Activated CD8-positive, alpha-beta memory T cell treated with anti-CD3 and anti-CD28 coated beads, Interleukin-2, amount 50 U/mL, for 4 hours (primary cell): Measurements from ENCODE around the gene EIF4E1B.
A peak's percentile ranks its signal among the peaks of the same experiment; 100 is the strongest.

Experiments
- DNase-seq: peaks from one replicate; pipeline ENCODE4 v3.0.0-alpha.2; 2020

EIF4E1B gene

DNA sequence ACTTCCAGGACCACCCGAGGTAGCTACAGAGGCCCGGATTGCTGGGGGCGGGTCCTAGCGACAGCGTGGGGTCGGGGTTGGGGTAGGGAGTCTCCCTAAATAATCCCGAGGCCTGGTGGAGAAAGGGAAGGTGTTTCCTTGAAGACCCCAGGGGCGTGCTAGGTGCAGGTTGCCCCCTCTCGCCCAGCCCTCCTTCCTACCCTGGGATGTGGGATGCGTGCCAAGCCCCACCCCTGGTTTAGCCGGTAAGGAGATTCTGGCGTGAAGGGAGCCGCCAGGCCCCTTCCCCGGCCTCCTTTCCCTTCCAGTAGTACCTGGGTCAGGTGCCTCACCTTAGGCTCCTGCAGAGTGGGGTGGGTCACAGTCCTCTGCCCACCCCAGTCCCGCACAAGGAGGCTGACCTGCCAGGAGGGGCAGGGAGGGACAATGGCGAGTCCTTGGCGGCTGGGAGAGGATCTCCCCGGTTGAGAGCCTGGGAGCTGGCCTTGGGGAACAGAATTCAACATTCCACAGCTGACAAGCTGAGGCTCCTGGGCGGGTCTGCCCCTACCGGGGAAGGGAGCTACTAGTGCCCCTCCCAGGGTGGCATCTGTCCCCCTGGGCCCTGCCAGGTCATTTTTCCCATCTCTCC is 17.5 kb downstream of the EIF4E1B start:
- DNase-seq: no peak

DNA sequence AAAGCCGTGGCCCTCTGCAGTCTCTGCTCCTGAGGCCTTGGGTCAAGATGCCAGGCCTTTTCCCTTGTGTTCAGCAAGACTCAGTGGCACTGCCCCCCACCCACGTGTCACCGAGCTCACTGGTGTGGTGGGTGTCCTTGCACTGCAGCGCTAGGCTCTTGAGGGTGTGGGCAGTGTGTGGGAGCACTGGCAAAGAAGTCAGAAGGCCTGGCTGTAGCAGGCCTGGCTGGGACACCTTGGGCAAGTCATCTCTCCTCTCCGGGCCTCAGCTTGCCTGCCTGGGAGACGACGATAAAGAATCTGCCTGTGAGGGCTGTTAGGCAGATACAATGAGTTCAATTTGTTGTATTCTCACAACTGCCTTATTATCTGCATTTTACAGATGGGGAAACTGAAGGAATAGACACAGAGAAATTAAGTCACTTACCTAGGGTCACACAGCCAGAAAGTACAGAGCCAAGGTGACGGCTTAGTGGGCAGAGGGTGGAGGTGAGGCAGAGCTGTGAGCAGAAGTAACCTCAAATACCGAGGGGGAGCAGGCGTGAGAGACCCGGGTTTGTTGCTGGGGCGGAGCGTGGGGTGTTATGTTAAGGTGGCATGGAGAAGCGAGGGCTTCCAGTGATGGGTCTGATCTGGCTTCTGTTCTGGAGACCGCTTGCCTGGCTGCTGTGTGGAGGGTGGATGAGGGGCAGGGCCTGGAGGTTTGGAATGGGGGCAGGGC is 18.2 kb downstream of the EIF4E1B start:
- DNase-seq: peak; percentile 57

DNA sequence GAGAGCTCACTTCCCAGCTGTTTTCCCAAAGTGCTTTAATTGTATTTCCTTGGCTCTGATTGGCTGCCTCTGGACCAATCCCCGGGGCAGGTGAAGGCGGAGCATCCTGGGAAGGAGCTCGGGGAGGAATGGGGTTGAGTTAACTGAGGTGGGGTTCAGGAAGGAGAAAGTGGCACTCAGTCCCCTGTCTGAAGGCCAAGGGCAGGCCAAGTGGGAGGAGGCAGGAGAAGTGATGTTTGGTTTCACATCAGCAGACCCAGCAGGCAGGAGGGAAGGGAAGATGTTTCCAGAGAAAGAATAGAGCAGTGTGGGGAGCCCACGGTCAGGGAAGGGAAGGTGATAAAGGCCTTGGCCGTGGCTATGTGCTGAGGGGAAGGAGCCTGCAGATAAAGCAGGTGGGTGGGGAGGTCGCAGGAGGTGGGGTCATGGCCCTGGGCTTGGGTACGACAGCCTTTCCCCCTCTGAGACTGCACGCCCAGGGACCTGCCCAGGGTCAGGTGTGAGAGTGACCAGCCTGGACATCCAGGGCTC is 19.9 kb downstream of the EIF4E1B start:
- no peak for DNase-seq

DNA sequence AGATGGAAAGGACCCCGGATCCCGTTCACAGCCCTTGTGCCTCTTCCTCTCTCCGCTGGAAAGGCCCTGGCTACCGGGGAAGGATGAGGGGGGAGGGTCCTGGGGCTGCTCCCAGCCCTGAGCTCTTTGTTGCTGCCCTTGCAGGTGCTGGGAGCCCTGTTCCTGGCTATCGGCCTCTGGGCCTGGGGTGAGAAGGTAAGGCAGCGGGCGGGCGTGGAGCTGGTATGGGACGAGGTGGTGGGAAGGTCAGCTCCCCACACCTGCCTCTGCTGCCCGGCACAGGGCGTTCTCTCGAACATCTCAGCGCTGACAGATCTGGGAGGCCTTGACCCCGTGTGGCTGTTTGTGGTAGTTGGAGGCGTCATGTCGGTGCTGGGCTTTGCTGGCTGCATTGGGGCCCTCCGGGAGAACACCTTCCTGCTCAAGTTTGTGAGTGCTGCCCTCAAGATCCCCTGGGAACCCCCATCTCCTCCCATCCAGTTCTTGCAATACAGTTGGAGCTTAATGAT is 21.1 kb downstream of the EIF4E1B start:
- DNase-seq: no peak

DNA sequence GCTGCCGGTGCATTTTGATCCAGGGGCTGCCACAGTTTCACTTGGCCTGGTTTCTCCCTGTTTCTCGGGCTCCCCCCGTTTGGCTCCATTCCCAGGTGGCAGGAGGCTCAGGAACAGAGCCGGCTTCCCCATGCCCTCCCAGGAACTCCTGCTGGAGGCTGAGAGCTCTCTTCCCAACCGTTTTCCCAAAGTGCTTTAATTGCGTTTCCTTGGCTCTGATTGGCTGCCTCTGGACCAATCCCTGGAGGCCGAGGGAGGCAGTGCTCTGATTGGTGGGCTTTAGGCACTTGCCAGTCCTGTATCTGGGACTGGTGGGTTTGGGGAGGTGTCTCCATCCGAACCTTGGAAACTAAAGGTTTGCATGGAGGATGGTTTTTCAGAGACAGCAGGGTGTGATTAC is 21.7 kb downstream of the EIF4E1B start:
- DNase-seq: no peak

DNA sequence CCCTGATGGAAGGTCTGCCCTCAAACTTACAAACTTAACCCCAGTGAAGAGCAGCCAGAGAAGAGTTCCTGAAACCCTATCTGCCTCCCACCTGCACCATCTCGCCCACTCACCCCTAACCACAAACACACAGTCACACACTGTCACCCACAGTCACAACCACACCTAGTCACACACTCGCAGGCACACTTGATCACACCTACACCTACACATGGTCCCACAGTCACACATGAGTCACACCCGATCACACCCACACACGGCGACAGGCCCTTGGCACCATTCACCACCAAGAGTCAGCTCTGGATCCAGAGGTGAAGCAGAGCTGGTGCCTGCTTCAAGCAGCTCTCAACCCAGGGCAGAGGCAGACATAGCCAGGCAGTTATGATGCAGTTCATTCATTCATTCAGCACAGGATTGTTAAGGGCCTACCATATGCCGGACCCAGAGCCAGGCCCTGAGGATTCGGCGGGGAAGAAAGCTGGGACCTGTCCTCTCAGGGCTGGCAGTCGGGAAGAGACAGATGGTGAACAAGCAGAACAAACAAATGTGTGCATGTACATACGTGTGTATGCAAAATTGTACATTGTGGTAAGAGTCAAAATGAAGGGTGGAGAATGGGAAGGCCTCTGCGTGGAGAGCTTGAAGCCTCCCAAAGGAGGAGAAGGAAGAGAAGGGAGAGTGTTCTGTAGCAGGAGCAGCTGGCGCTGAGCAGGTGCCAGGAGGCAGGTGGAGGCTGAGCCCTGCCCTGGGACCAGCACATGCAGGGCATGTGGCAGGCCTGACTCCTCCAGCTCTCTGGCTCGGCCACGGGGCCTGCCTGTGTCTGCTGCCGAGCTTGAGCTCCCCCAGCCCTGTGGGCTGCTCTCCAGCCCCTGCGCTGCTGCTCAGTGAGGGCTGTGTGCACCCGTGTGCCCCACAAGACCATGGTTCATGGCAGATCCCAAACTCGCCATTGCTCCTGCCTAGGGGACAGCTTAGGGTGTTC is 23.2 kb downstream of the EIF4E1B start:
- DNase-seq: peak; percentile 86

DNA sequence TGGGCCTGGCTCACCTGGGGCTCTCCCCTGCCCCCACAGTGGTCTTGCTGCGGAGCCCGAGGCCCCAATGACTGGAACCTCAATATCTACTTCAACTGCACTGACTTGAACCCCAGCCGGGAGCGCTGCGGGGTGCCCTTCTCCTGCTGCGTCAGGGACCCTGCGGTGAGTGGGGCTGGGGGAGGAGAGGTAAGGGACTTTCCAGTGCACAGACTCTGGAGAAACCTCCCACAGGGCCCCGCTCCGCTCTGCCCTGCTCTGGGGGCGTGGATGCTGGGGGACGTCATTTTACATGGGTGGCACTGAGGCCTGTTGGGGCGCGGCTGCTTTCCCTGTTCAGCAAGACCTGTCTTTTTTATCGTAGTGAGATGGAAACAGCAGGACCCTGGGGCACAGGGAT is 24.4 kb downstream of the EIF4E1B start:
- no peak for DNase-seq

DNA sequence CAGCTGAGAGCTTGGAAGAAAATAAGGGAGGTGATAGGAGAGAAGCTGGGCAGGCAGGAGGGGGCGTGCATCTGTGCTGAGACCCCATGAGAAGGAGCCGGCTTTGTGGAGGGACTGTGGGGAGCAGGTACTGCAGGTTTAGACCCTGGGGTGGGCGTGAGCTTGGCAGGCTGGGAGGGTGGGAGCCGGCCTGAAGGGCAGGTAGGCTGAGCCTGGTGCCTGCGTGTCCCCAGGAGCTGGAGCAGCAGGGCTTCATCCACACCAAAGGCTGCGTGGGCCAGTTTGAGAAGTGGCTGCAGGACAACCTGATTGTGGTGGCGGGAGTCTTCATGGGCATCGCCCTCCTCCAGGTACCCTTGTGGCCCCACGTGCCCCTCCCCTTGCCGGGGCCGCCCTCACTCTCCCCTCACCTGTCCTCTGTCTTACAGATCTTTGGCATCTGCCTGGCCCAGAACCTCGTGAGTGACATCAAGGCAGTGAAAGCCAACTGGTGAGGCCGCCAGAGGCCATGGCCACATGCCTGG is 26.1 kb downstream of the EIF4E1B start:
- no peak for DNase-seq

DNA sequence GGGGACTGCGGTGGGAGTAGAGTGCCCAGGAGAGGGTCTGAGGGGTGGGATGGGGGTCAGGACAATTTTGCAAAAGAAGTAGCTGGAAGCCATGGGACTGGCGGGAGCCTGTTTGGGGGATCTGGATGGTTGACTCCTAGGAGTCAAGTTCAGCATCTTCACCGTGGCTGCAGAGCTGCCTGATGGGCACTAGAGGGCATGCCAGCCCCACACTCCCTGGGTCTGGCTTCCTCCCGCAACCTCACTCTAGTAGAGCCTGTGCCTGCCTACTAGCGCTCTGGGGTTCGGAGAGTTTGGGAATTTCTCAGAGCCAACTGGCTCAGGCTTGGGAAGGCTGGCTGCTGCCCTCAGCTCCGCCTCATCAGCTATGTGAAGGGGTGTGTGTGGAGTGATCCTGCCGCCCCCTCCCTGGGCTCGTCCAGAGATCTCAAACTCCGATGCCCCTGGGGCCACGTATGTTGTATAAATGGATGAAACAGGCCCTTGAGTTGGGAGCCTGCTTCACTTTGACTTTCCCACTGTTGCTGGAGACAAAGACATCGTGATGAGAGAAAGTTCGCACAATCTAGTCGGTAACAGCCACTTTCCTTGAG is 27.6 kb downstream of the EIF4E1B start:
- peak; percentile 69 for DNase-seq

DNA sequence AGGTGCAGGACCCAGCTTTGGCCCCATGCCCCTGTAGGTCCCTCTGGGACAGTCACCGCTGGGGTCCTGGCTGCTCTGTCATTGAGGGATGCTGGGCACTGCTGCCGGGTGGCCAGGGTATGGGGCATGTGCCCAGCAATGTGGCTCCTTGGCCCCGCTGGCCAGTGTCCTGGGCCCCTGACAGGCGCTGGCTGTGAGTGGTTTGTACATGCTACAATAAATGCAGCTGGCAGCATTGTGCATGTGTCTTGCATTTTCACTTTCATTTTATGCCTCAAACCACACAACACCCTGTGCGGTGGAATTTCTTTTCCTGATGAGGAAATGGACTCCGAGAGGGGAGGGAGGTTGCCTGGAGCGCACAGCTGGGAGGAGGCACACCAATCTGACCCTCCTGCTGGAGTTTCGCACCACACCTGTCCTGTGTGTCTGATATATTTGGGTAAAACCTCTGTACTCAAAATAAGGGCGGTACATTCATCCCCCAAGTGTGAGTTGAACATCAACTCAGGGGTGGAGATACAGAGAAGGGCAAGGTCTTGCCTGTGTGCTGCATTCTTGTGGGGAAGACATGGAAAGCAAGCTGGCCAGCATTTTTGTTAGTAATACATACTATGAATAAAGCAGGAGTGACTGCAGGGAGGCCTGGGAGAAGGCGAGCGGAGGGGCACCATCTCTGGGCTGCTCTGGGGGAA is 28.5 kb downstream of the EIF4E1B start:
- no peak for DNase-seq

DNA sequence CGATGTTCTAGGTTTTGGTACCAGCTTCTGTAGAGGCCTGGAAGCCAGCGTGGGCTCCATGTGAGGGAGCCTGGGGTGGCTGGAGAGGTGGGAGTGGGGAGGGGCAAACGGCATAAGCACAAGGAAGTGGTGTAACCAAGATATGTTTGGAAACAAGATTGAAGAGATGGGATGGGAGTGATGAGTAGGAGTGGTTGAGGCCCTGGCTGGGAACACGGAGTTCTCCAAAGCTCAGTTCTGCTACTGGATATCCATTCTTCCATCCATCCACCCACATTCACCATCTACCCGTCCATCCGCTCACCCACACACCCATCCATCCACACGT is 29.0 kb downstream of the EIF4E1B start:
- DNase-seq: no peak

DNA sequence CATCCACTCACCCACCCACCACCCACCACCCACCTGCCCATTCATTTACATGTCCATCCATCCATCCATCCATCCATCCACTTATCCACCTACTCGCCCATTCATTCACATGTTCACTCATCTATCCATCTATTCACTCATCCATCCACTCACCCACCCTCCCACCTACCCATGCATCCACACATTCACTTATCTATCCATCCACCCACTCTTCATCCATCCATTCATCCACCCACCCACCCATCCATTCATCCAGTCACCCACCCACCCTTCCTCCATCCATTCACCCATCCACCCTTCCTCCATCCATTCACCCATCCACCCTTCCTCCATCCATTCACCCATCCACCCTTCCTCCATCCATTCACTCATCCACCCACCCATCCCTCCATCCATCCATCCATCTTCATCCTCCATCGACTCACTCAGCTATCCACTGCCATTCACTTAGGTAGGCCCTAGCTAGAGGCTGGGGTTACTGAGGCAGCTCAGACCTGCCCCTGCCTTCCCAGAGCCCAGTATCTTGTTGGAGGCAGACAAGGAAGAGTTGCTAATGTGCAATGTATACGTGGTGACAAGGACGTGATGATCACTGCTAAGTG is 29.5 kb downstream of the EIF4E1B start:
- no peak for DNase-seq

DNA sequence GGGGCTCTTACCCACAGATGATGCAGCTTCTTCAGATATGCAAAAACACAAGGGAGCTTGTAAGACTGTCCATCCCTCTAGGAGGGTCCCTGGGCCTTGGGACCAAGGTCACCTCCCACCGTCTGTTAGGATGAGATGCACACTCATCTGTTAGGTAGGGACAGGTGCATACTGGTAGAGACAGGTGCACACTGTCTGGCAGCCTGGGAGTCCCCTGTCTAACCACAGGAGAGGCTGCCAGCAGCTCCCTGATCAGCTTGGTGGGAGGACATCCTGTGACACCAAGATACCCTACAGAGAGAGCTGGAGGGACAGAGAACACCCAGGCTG is 30.0 kb downstream of the EIF4E1B start:
- DNase-seq: no peak

DNA sequence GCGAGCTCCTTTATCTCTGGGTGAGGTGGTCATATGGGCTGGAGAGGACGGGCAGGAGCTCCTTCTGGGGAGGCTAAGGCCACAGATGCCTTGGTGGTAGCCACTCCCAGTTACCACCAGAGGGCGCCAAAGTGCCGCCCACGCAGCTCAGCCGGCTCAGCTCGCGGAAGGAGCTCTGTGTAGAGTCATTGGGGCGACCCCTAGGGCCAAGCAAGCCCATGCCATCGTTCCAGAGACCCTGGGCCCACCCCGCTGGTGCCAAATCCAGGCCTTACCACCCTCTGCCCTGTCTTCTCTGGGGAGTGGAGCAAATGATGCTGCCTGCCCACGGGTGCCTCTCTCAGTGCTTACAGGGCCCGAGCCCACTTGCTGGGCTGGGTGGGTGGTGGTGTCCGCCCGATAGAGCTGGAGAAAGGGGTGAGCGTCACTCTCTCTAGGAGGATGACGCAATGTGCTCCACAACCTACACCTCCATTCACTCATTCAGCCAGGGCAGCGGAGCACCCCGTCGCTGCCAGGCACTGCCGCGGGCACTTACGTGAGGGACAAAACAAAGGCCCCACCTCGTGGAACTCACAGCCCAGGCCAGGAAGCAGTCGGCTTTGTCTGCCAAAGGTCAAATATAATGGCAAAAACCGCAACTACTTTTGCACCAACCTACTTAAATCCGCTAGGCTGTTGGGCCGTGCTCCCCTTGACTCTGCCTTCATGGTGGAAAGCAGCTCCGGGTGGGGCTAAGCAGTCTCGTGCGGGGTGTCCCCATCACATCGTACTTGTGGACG is 30.6 kb downstream of the EIF4E1B start:
- DNase-seq: peak; percentile 84

DNA sequence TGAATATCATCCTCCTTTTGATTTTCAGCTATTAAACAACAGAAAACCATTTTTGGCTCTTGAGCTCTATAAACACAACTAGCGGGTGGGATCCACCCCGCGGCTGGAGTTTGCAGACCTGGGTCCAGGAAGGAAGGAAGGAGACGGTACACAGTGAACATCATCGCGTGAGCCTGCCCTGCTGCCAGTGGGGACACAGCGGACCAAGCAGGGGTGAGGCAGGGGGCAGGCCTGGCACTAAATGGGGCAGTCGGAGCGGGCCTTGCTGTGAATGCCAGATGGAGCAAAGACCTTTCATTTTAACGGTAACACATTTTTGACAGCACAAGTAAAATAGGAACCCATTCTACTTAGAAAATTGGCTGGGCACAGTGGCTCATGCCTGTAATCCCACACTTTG is 31.2 kb downstream of the EIF4E1B start:
- no peak for DNase-seq

DNA sequence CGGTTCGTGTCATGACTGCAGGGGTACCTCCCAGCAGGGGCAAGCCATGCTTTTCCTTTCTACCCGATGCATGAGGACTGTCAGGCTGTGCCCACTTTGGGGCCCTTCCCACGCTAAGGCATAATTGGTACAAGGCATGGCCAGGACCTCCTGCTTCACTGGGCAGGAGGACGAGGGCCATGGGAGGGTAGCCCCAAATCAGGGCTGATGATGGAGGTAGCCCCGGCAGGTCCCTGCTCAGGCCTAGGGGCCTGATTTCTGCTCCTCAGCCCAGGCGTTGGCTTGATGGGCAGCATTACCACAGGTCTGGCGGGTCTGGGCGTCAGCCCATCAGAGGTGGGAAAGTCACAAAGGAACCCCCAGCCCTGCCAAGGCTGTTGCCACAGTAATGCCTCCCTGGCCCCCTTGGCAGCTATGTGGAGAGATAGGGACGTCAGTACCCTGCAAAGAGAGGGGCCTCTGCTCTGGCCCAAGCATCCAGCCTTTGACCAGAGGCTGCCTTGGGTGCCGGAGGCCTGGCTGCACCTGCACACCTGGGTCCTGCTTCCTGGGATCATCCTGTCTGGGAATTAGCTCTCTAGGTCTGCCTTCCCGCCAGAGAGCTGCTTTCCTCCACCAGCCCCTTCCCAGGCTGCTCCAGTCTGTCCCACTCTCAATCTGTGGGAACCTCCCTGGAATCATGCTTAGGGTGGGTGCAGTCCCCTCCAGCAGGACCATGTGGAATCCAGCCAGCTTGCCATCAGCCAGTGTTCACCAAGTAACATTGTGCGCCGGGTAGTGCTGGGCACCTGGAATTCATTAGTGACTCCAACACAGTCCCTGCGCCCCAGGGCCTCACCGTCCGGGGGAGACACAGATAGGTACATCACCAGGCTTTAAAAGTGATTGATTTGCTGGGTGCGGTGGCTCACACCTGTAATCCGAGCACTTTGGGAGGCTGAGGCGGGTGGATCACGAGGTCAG is 32.2 kb downstream of the EIF4E1B start:
- DNase-seq: no peak

DNA sequence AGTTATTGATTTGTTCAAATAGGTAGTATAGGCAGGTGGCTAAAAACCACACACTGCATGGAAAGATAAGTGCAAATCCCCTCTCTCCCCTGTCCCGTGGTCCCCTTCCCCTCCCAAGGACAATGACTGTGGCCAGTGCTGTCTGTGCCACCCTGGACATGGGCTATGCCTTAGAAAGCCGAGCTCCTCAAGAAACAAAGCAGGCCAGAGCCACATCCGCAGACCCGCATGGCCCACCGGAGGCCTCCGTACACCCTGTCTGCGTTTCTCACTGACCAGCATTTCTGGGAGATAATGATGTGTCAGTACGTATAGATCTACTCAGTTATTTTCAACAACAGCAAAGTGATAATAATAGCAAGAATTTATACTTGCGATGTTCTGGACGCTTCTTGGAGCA is 33.1 kb downstream of the EIF4E1B start:
- DNase-seq: no peak

DNA sequence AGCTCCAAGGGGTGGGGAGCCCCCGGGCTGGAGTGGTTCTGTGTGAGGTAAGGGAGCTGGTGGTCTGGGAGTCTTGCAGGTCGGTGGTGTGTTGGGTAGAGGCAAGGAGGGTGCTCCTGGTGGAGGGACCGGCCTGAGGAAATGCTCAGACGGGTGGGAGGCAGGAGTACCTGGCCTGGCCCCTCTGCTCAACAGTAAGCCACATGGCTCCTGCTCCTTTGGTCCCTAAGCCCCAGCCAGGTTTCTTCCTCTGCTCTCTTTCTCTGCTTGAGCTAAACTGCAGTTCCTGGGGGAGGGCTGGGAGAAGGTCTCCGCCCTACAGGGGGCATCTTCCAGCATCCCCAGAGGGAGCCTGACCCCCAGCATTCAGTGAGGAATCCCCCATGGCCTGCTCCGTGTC is 34.0 kb downstream of the EIF4E1B start:
- DNase-seq: no peak

DNA sequence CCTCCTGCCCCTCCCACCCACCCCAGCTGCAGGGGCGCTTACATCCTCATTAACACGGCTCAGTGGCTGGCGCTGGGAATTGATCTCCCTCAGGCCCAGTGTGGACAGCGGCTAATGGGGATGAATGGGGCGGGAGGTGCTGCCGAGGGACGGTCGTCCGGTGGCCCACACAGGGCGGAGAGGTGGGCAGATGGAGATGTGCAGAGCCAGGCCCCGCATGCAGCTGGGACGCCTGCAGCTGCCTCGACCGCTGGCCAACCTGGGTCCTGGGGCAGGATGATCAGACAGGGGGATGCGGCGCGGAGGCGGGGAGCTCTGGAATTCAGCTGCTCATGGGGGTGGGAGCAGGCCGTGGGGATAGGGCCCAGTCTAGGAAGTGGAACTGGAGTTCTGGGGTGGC is 34.4 kb downstream of the EIF4E1B start:
- DNase-seq: no peak

DNA sequence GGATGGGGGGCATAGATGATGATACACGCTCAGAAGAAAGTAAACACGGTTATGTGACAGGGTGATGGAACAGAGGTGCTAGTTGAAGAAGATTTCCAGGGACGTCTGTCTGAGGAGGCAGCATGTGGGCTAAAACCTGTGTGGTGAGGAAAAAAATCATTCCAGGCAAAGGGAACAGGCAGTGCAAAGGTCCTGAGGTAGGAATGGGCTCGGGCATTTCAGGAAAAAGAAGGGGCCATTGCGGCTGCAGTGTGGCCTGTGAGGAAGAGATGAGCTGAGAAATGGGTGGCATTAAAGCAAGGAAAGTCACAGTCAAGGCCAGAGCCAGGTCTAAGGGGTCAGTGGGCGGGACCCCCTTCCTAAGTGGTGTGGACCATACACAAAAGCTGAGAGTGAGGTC is 35.0 kb downstream of the EIF4E1B start:
- DNase-seq: no peak
